Peyer's patch (tissue), 4 donors: ENCODE data around the gene CNTNAP2. TPM values are rescaled to one million over a fixed set of nuclear protein-coding genes. Genes with fewer than 3 reads are reported as not detected.
"Not testable (repeated sequence)": the region's sequence is repeated elsewhere in the genome, so short reads cannot be mapped to it uniquely, and the experiment has no call there.

Experiments used
- DNase-seq, 3 donors: peaks; one replicate each; pipeline ENCODE4 v3.0.0-alpha.2; 2017 to 2019
- H3K27ac ChIP-seq, 4 donors: fragments of 200-600 bp; sonication (generic); one replicate each; pipeline ENCODE4 v1.5.1; 2016 to 2019
- H3K27me3 ChIP-seq, 2 donors: fragments of 200-600 bp; sonication (generic); one replicate each; pipeline ENCODE4 v1.5.1; 2019
- H3K36me3 ChIP-seq, 3 donors: fragments of 200-600 bp; sonication (generic); one replicate each; pipeline ENCODE4 v1.5.1; 2016 to 2019
- H3K4me1 ChIP-seq, 4 donors: fragments of 200-600 bp; sonication (generic); one replicate each; pipeline ENCODE4 v1.5.1; 2016 to 2019
- H3K4me3 ChIP-seq, 4 donors: fragments of 200-600 bp; sonication (generic); 1 replicate in 3 of 4; 2 replicates in 1 of 4; pipeline ENCODE4 v1.5.1; 2016 to 2019; ENCODE audit warnings: mild to moderate bottlenecking in 1 of 4
- H3K9me3 ChIP-seq, 4 donors: fragments of 200-600 bp; sonication (generic); one replicate each; pipeline ENCODE4 v1.5.1; 2016 to 2019; ENCODE audit warnings: mild to moderate bottlenecking in 1 of 4
- POLR2A ChIP-seq, 2 donors: fragments of 450-650 bp; IDR thresholded peaks; one replicate each; pipeline ENCODE4 v1.5.1; 2017; ENCODE audit warnings: antibody characterized with exemption in 2 of 2, mild to moderate bottlenecking in 2 of 2, moderate library complexity in 2 of 2
- total RNA-seq, 4 donors: library from RNA; depleted of rRNA; stranded (reverse); fragments of >200 nt; gene quantifications; one replicate each; pipeline ENCODE4 v1.1.0, GENCODE V29; 2016
- TF ChIP-seq, protein P1 (sequence below), 6 experiments: fragments of 450-650 bp in 4 of 6; fragments of 200-600 bp in 2 of 6; sonication (generic) in 1 of 6; IDR thresholded peaks; one replicate each; pipeline ENCODE4 v1.5.1; 2017 to 2019; ENCODE audit warnings: antibody characterized with exemption in 6 of 6, mild to moderate bottlenecking in 3 of 6, moderate library complexity in 1 of 6

CNTNAP2 gene
- total RNA-seq, 4 donors from 2014 or later, result 1.5 to 4.9 (median 3.6) TPM

DNA sequence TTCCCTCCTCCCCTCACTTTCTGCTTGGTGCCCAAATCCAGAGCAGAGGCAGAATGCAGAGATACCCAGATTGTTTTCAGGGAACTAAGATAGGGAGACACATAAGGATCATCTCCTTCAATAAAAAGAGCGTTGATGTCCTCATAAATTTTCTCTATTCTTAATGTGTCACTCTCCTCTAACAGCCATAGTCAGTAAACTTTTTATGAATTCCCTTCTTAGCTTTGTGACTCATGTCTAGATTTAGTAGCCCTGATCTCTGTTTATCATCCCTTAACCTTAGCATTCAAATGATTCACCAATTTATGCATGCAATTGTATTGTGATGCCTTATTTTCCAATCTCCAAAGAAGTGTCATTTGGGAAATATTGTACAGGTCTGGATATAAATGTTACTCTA is 1478.4 kb downstream of the CNTNAP2 start:
- DNase-seq, result no peak
- Histone ChIP-seq H3K27ac (no peak overlapping the region), H3K36me3 (no peaks in the 10 kb centered on the region), H3K4me1 (no peaks in the 10 kb centered on the region), H3K9me3 (peaks cover 0 to 7% (median 0%) of the 10 kb centered on the region in 4 donors), H3K27me3 (no peaks in the 10 kb centered on the region), H3K4me3 (no peak overlapping the region)
- TF ChIP-seq, protein P1, sequence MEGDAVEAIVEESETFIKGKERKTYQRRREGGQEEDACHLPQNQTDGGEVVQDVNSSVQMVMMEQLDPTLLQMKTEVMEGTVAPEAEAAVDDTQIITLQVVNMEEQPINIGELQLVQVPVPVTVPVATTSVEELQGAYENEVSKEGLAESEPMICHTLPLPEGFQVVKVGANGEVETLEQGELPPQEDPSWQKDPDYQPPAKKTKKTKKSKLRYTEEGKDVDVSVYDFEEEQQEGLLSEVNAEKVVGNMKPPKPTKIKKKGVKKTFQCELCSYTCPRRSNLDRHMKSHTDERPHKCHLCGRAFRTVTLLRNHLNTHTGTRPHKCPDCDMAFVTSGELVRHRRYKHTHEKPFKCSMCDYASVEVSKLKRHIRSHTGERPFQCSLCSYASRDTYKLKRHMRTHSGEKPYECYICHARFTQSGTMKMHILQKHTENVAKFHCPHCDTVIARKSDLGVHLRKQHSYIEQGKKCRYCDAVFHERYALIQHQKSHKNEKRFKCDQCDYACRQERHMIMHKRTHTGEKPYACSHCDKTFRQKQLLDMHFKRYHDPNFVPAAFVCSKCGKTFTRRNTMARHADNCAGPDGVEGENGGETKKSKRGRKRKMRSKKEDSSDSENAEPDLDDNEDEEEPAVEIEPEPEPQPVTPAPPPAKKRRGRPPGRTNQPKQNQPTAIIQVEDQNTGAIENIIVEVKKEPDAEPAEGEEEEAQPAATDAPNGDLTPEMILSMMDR (IDR thresholded peaks at IDR 0.05), result no peak
- TF ChIP-seq POLR2A (IDR thresholded peaks at IDR 0.05), result no peak

DNA sequence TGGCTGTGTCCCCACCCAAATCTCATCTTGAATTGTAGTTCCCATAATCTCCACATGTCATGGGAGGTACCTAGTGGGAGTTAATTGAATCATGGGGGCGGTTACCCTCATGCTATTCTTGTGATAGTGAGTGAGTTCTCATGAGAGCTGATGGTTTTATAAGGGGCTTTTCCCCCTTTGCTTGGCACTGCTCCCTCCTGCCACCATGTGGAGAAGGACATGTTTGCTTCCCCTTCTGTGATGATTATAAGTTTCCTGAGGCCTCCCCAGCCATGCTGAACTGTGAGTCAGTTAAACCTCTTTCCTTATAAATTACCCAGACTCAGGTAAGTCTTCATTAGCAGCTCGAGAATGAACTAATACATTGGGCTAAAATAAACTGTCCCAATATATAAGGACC is 1482.1 kb downstream of the CNTNAP2 start:
- not testable (repeated sequence) for H3K27ac ChIP-seq, H3K4me1 ChIP-seq, H3K27me3 ChIP-seq, H3K36me3 ChIP-seq, DNase-seq, H3K4me3 ChIP-seq, H3K9me3 ChIP-seq

DNA sequence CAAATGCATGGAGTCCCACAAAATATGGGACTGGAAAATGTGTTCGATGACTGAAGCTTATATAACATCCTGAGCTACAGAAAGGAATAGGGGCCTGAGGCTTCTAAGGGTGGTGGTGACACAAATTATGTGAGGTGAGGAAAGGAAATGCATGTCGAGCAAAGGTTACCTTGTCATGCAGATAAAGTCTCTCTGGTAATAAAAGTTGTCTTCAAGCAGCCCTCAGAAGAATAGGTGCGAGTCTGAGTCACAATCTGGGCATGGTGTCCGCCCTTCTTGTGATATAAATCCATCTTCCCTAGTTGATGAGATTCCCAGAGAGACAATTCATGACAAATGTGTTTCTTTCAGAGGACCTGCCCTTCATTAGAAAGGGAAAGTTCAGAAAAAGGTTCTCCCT is 1488.7 kb downstream of the CNTNAP2 start:
- Histone ChIP-seq H3K36me3 (no peaks in the 10 kb centered on the region), H3K27ac (no peak overlapping the region), H3K4me3 (no peak overlapping the region), H3K27me3 (no peaks in the 10 kb centered on the region), H3K9me3 (no peaks in the 10 kb centered on the region), H3K4me1 (no peaks in the 10 kb centered on the region)
- TF ChIP-seq POLR2A (IDR thresholded peaks at IDR 0.05), result no peak
- DNase-seq, result no peak

DNA sequence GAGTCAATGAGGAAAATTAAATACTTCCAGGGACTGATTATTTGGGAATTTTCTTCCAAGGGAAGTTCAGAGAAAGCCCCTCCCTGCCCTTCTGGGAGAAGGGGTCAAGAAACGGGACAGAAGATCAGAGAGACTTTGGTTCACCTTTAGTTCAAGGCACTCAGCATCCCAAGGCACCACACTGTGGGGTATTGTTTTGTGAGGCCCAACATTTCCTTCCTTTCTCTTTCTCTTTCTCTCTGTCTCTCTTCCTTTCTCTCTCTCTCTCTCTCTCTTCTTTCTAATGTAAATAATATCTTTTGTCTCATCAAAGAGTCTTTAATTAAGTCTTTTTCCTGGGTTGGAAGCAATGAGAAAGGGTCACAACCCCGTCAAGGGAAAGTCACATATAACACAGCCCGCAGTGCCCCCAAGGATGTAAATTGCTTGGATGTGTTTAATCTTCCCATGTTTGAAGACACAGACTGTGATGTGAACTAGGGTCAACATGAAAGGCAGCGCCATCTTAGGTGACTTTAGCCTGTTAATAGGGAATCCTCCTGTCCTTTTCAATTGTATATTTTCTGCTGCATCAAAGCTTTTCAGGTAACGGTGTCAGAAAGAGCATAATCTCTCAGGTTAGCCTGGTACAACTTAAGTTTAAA is 1490.7 kb downstream of the CNTNAP2 start:
- Histone ChIP-seq H3K9me3 (no peaks in the 10 kb centered on the region), H3K27ac (no peak overlapping the region), H3K27me3 (no peaks in the 10 kb centered on the region), H3K36me3 (no peaks in the 10 kb centered on the region), H3K4me3 (no peak overlapping the region), H3K4me1 (no peaks in the 10 kb centered on the region)
- TF ChIP-seq POLR2A (IDR thresholded peaks at IDR 0.05), result no peak
- TF ChIP-seq, protein P1 (IDR thresholded peaks at IDR 0.05), result no peak
- no peak for DNase-seq

DNA sequence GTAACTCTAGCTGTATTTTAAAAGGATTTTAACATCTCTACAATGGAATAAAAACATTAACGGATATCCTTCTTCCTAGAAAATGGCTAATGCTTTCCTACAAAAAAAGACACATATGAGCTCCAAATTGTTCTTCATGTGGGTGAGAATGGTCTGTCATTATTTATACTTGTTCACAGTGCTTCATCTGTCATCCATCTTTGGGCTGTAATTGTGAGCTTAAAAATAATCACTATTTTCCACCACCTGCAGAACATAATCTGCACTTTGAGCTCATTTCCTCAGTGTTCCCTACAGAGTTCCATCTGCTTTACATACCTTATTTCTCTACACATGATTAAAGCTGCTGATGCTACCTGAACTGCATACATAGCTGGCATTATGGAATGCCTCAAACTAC is 1494.8 kb downstream of the CNTNAP2 start:
- H3K27ac ChIP-seq, result no peak overlapping the region
- no peaks in the 10 kb centered on the region for H3K27me3 ChIP-seq
- TF ChIP-seq, protein P1 (IDR thresholded peaks at IDR 0.05), result no peak
- TF ChIP-seq POLR2A (IDR thresholded peaks at IDR 0.05), result no peak
- H3K4me3 ChIP-seq, result no peak overlapping the region
- H3K36me3 ChIP-seq, result no peaks in the 10 kb centered on the region
- no peaks in the 10 kb centered on the region for H3K4me1 ChIP-seq
- DNase-seq, result no peak
- no peaks in the 10 kb centered on the region for H3K9me3 ChIP-seq

DNA sequence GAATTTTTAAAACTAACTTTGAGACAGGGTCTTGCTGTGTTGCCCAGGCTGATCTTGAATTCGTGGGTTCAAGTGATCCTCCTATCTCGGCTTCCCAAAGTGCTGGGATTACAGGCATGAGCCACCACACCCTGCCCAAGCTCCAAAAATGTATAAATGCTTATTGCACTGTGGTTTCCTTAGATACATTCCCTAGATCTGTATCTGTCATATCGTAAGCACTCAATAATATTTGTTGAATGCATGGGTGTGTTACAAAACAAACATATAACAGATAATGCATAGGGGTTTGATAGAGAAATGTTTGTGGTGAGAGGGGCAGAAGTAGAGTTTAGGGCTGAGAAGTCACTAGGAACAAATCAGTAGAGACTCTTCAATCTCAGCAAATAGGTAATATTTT is 1518.7 kb downstream of the CNTNAP2 start:
- DNase-seq, result no peak
- Histone ChIP-seq H3K4me1 (no peaks in the 10 kb centered on the region), H3K36me3 (no peaks in the 10 kb centered on the region), H3K27ac (no peak overlapping the region), H3K9me3 (no peaks in the 10 kb centered on the region), H3K4me3 (no peak overlapping the region), H3K27me3 (no peaks in the 10 kb centered on the region)
- TF ChIP-seq, protein P1 (IDR thresholded peaks at IDR 0.05), result no peak
- TF ChIP-seq POLR2A (IDR thresholded peaks at IDR 0.05), result no peak

DNA sequence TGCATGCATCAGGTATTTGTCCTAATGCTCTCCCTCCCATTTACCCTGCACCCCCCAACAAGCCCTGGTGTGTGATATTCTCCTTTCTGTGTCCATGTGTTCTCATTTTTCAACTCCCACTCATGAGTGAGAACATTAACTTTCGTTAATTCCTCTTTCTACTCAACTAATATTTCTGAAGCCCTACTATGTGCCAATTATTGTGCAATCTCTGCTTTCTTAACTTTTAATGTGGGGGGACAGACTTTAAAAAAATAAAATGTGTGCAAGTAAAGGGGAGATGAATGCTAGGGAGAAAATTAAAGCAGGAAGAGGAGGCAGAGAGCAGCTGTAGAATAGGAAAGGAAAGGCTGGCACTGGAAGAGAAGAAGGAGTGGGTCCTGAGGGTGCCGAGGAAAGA is 1520.0 kb downstream of the CNTNAP2 start:
- no peak for DNase-seq
- no peak for TF ChIP-seq POLR2A (IDR thresholded peaks at IDR 0.05)
- TF ChIP-seq, protein P1 (IDR thresholded peaks at IDR 0.05), result no peak
- no peaks in the 10 kb centered on the region for H3K4me1 ChIP-seq
- H3K27me3 ChIP-seq, result no peaks in the 10 kb centered on the region
- no peaks in the 10 kb centered on the region for H3K36me3 ChIP-seq
- H3K9me3 ChIP-seq, result no peaks in the 10 kb centered on the region
- no peak overlapping the region for H3K27ac ChIP-seq
- no peak overlapping the region for H3K4me3 ChIP-seq
